Spleen (tissue), 7 donors: Measurements from ENCODE around the gene KCNJ9.
A peak's percentile ranks its signal among the peaks of the same experiment; 100 is the strongest.

Experiments used
- CTCF ChIP-seq, 11 experiments: fragments of 200-600 bp in 7 of 11; fragments of 450-650 bp in 4 of 11; sonication (generic) in 4 of 11; IDR thresholded peaks in 8 of 11; conservative IDR thresholded peaks in 3 of 11; 1 replicate in 7 of 11; 2 replicates in 4 of 11; pipeline versions ENCODE4 v1.4.0 to v1.8.0; 2016 to 2021; ENCODE audit warnings: antibody characterized with exemption in 11 of 11, inconsistent platforms in 4 of 11, mild to moderate bottlenecking in 1 of 11
- POLR2A ChIP-seq, 3 donors: fragments of 450-650 bp; IDR thresholded peaks; one replicate each; pipeline ENCODE4 v1.5.1; 2017; ENCODE audit warnings: antibody characterized with exemption in 3 of 3, mild to moderate bottlenecking in 1 of 3
- POLR2AphosphoS5 ChIP-seq, 3 donors: sonication (generic); formaldehyde crosslinking; IDR thresholded peaks; one replicate each; pipeline ENCODE4 v1.5.1; 2017; ENCODE audit warnings: antibody characterized with exemption in 3 of 3
- donor health status: DM: no; HTN: no; CAD: no; lungs with moderate emphysema.
- donor health status: DM: no; HTN: no; CAD: no.
- donor health status: DM: no; HTN: no; CAD: no.

GRCh38 chr1:160083968-160084770, 2.8 kb downstream of the KCNJ9 start:
- TF ChIP-seq POLR2A (IDR thresholded peaks at IDR 0.05) (no peak), CTCF (IDR thresholded peaks at IDR 0.05 in 8 of 11, conservative IDR thresholded peaks at IDR 0.05 in 3 of 11) (peak in 10 of 11 experiments; percentile 47 to 78 (median 70)), POLR2AphosphoS5 (IDR thresholded peaks at IDR 0.05) (peak; percentile 29 to 69 (median 53))
